GM21576 (cell line): Measurements from ENCODE around the gene TTC27.
A peak's percentile ranks its signal among the peaks of the same experiment; 100 is the strongest.

Source experiments
- ATAC-seq: cut with Tn5 transposase; IDR thresholded peaks from one replicate; pipeline ENCODE4 v1.9.1; 2021; ENCODE audit warnings: mild to moderate bottlenecking, moderate library complexity; ENCODE audit not compliant: unreplicated experiment

TTC27 gene

DNA sequence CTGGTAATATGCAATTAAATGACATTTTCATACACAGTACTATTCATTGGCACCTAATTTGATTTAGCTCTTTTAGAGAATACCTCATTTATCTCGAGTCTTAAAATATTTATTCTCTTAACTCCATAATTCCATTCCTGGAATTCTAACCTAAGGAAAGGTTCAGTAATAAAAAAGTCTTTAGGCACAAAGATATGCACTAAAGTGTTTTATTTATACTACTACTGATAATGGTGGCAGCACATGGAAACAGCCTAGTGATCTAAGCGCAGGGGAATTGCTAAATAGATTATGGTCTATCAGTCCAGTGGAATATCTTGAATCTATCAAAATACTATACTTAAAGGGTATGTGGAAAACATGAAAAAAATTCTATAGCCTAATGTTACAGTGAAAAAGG is 176.4 kb downstream of the TTC27 start:
- ATAC-seq, result no peak

DNA sequence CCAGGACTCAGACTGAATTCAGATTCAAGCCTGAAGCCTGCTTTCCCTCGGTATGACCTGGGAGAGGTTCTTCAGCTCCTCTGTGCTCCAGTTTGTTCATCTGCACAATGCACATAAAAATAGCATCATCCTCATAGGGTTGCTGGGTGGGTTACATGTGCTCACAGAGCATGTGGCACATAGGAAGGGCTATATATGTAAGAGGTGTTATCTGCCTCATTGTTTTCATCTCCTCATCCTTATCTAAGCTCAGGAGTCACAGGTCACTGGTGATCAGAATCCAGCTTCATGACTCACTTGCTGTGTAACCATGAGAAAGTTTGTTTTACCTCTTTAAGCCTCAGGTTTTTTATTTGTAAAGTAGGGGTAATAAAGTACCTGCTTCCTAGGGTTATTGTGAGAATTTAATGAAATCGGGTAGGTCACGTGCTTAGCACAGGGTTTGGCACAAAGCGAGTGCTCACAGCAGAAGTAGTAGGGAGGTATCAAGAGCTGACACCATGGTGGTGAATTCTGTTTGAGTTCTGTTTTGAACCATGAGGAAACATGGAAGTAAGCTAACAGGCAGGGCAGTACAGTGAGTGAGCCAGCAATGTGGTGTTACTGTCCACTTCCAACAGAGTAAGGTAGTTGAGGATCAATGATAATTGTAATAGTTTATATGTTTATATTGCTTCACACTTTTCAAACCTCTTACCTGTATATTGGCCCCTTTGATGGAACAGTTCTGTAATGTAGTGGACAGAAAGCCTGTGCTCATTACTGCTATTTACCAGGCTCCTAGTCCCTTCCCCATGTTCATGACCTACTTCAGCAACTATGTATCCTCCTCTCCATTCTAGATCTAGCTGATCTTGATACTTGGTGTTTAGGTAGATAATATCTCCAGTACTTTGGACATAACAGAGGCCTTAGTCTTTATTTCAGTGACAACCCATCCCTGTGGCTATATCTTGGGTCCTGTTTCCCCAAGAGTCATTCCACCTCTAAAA is 177.6 kb downstream of the TTC27 start:
- ATAC-seq, result no peak

DNA sequence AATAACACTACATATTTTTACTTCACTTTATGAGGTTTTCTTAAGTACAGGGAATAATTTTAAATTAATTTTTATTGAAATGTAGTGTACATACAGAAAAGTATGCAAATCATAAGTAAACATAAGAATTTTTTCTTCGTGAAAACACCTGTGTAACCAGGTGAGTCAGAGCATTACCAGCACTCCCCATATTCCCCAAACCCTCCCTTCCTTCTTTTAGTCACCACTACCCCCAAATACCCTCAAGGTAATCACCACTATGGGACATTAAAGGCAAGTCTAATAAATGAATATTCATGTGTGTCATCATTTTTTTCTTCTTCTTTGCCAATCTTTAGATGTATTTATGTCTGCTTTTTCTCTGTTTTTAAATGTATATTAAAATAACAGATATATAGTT is 179.0 kb downstream of the TTC27 start:
- no peak for ATAC-seq

DNA sequence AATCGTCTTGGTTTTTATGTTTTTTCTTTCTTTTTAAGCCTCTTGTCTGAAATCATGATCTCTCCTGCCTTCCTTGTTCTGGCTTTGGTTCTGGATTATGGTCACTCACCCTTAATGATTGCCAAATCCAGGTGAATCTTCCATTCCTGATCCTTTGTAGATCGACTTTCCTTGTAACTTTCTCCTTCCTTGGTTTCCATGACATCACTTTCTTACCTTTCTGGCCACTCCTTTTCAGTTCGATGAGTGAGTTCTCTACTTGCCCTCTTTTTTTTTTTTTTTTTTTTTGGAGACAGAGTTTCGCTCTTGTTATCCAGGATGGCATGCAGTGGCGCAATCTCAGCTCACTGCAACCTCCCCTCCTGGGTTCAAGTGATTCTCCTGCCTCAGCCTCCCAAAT is 179.8 kb downstream of the TTC27 start:
- ATAC-seq, result no peak

DNA sequence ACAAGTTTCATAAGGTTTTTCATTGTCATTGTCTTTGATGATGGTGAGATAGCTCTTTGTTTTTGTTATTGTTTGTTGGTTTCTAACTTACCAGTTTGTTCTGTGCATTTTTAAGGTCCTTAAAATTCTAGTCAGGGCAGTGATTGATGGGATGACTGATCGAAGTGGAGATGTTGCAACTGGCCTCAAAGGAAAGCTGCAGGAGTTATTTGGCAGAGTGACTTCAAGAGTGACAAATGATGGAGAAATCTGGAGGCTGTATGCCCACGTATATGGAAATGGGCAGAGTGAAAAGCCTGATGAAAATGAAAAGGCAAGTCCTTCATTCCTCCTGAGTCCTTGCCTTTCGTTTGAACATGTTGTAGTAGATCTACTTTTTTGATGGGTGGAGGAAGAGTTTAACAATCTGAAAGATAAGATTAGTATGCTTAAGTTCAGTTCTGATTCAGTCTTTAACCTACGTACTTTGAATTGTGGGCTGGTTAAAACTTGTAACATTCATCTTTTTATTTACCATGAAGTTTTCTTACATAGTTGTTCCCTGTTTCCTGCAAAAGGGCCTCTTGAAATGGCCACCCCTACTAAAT is 183.2 kb downstream of the TTC27 start:
- ATAC-seq, result no peak

DNA sequence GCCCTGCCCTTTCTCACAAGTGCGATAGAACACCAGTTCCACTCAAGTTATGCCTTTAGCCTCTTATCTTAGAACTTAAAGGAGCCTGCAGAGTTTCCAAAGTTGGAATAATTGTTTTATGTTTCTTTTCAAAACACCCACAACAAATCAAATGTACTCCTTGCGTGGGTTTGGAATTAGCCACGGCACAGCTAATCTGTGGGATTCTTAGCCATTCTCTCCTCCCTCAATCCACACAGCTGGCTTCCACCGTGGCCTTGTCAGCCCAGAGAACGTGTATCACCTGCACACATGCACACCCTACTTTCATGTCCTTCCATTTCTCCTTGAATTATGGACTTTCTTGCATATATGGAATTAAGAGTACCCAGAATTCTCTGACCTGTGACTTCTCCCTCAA is 183.8 kb downstream of the TTC27 start:
- ATAC-seq, result no peak

DNA sequence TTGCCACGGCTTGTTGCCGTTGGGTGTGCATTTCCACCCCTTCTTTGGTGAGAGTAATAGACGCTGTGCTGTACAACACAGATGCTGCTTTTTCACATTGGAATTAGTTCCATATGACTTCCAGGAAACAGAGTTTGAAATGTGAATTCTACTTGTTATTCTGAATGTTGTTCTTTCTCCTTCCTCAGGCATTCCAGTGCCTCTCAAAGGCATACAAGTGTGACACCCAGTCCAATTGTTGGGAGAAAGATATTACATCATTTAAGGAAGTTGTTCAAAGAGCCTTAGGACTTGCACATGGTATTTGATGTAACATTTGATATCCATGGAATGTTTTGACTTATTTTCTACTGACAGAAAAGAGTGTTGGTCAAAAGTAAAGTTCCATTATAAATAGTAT is 184.5 kb downstream of the TTC27 start:
- no peak for ATAC-seq

- no peak for ATAC-seq
Measured at GRCh38 chr2:32820088-32820487, 192.2 kb downstream of the TTC27 start.

GRCh38 chr2:32820701-32821100 is 192.9 kb downstream of the TTC27 start:
- ATAC-seq, result no peak

- no peak for ATAC-seq
Measured at GRCh38 chr2:32824070-32824809, 196.4 kb downstream of the TTC27 start.

- no peak for ATAC-seq
Measured at GRCh38 chr2:32825291-32825712, 197.5 kb downstream of the TTC27 start.

GRCh38 chr2:32830196-32830595 is 202.3 kb downstream of the TTC27 start:
- no peak for ATAC-seq

DNA sequence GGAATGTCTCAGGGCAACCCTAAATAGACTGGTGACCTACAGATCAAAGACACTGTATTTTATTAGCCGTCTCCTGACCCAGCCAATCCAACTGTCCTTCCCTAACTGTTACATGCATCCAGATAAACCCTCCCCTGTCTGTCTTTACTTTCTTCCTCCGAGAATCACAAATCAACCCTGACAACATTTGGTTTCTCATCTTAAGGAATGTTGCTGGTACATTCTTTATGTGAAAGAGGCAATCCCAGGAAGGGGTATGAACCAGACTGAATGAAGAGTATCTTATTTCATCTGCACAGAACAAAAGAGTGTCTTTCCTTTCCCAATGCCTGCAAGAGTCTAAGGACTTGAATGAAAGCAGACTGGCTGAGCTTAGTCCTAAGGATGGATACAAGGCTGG is 205.0 kb downstream of the TTC27 start:
- no peak for ATAC-seq

DNA sequence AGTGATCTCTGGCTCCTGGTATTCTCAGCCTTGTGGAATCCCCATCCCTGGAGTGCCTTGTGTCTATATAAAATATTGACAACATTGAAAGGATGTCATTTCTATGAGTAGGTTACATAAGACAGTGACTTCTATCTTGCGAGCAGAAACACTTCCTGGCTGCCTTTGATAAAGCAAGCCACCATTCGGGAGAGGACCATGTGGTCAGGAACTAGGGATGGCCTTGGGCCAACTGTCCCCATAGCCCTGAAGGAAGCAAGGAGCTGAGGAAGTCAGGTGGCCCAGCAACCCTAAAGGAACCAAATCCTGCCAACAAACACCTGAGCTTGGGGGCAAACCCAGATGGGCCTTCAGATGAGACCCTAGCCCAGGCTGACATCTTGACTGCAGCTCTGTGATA is 205.9 kb downstream of the TTC27 start:
- no peak for ATAC-seq

DNA sequence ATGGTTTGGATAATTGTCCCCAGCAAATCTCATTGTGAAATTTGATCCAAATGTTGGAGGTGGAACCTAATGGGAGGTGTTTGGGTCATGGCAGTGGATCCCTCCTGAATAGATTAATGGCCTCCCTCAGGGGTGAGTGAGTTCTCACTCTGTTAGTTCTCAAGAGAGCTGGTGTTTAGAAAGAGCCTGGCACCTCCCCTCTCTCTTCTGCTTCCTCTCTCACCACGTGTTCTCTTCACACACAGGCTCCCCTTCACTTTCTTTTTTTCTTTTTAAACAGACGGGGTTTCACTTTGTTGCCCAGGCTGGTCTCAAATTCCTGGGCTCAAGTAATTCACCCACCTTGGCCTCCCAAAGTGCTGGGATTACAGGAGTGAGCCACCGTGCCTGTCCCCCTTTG is 207.3 kb downstream of the TTC27 start:
- peak; percentile 61 for ATAC-seq

- ATAC-seq, result no peak
Measured at GRCh38 chr2:32836933-32837332, 209.1 kb downstream of the TTC27 start.

DNA sequence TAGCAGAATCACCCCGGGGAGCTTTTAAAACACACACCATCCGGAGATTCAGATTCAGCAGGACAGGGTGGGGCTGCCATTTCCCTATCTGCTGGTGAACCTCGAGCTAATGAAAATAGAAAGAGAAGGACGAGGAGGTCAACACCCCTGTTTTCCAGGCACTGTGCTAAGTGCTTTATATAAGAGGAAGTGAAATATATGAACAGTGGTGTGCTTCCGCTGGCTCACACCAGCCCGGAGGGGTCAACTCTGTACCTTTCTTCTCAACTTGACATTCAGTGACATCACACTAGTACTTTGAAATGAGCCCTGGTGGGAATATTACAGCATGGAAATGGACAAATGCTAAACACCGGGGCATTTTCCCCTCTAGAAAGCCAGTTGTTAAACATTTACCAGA is 210.6 kb downstream of the TTC27 start:
- ATAC-seq, result peak; percentile 84

GRCh38 chr2:32838949-32839348 is 211.1 kb downstream of the TTC27 start:
- ATAC-seq, result no peak

- ATAC-seq, result no peak
Measured at GRCh38 chr2:32841931-32842898, 214.4 kb downstream of the TTC27 start.

DNA sequence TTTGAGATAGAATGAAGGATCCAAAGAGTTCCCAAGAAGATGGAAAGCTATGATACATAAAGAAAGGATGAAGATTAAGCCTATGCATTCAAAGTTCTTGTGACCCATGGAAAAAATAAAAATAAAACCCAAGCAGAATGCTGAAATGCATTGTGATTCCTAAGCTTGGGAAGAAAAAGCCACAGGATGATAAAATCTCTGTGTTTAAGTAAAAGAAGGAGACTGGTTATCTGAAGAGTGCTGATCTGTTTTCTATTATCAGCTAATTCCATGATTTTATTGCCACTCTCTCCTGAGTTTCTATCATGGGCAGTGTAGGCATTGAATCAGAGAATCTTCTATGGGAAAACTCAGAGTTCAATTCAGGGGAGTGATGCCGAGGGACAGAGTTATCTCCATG is 215.8 kb downstream of the TTC27 start:
- ATAC-seq, result no peak
